B cell (primary cell): ENCODE data around the gene TBCB. TPM values are rescaled to one million over a fixed set of nuclear protein-coding genes. Genes with fewer than 3 reads are reported as not detected.

Experiments used
- ATAC-seq: fragments of 200-7000 bp; cut with Tn5 transposase; one replicate; pipeline ENCODE4 v1.10.0; 2021; ENCODE audit warnings: low read depth, mild to moderate bottlenecking, moderate number of reproducible peaks, moderate library complexity
- CTCF ChIA-PET: fragments of 350-600 bp; sonication (Branson Sonifier 250); formaldehyde crosslinking; loops from one replicate; lab custom pipeline; 2021; ENCODE audit warnings: antibody characterized with exemption, inconsistent platforms; lab: Charles Lee
- POLR2A ChIA-PET: fragments of 350-600 bp; sonication (Branson Sonifier 250); formaldehyde crosslinking; loops from one replicate; lab custom pipeline; 2021; ENCODE audit warnings: antibody characterized with exemption; lab: Charles Lee
- DNase-seq: peaks from one replicate; pipeline ENCODE4 v3.0.0; 2013
- H2AFZ ChIP-seq: 2 replicates; pipeline ENCODE4 v1.6.1; 2012; ENCODE audit warnings: mild to moderate bottlenecking, low read depth, low read length; ENCODE audit not compliant: insufficient read depth, poor library complexity, severe bottlenecking
- H3K27ac ChIP-seq, 2 donors: 1 replicate in 1 of 2; 2 replicates in 1 of 2; pipeline ENCODE4 v1.5.1; 2012 to 2013; ENCODE audit warnings: low read length in 2 of 2, mild to moderate bottlenecking in 2 of 2, moderate library complexity in 1 of 2
- H3K27me3 ChIP-seq, 4 experiments: fragments of 200-600 bp in 1 of 4; sonication (generic) in 1 of 4; replicated peaks in 1 of 4; 1 replicate in 2 of 4; 2 replicates in 2 of 4; pipeline versions ENCODE4 v1.6.1 to v1.7.0; 2013 to 2016; ENCODE audit warnings: low read length in 3 of 4, mild to moderate bottlenecking in 2 of 4, mixed read lengths in 1 of 4, moderate library complexity in 1 of 4; ENCODE audit not compliant: insufficient read depth in 4 of 4, control insufficient read depth in 3 of 4; ENCODE audit errors: control extremely low read depth in 1 of 4
- H3K36me3 ChIP-seq, 2 experiments: replicated peaks in 1 of 2; 1 replicate in 1 of 2; 2 replicates in 1 of 2; pipeline versions ENCODE4 v1.6.1 to v1.7.1; 2013; ENCODE audit warnings: low read length in 1 of 2; ENCODE audit not compliant: insufficient read depth in 2 of 2, control insufficient read depth in 1 of 2; ENCODE audit errors: control extremely low read depth in 1 of 2, extremely low read depth in 1 of 2
- H3K4me1 ChIP-seq, 2 donors: fragments of 200-600 bp in 1 of 2; sonication (generic) in 1 of 2; 1 replicate in 1 of 2; 2 replicates in 1 of 2; pipeline versions ENCODE4 v1.5.1 to v1.6.1; 2013 to 2017; ENCODE audit warnings: low read length in 2 of 2; ENCODE audit not compliant: control insufficient read depth in 2 of 2, insufficient read depth in 2 of 2
- H3K4me2 ChIP-seq: replicated peaks from 2 replicates; pipeline ENCODE3; 2012; ENCODE audit warnings: mild to moderate bottlenecking, low read depth, low read length; ENCODE audit not compliant: poor library complexity, severe bottlenecking
- H3K4me3 ChIP-seq, 5 experiments: fragments of 200-600 bp in 1 of 5; sonication (generic) in 1 of 5; 1 replicate in 3 of 5; 2 replicates in 2 of 5; pipeline versions ENCODE4 v1.5.1 to v1.7.0; 2011 to 2016; ENCODE audit warnings: low read length in 4 of 5, mild to moderate bottlenecking in 4 of 5, low read depth in 2 of 5, control low read depth in 1 of 5, moderate library complexity in 1 of 5; ENCODE audit not compliant: insufficient read depth in 1 of 5; ENCODE audit errors: control extremely low read depth in 1 of 5, extremely low read depth in 1 of 5
- H3K79me2 ChIP-seq: fragments of 200-600 bp; sonication (generic); one replicate; pipeline ENCODE4 v1.6.0; 2016; ENCODE audit warnings: low read length; ENCODE audit not compliant: control insufficient read depth, insufficient read depth
- H3K9ac ChIP-seq: fragments of 200-600 bp; sonication (generic); 2 replicates; pipeline ENCODE4 v1.6.1; 2017; ENCODE audit warnings: mild to moderate bottlenecking, low read length, moderate library complexity
- H3K9me3 ChIP-seq, 3 donors: one replicate each; pipeline versions ENCODE4 v1.6.1 to v1.7.1; 2013; ENCODE audit warnings: low read length in 2 of 3; ENCODE audit not compliant: control insufficient read depth in 2 of 3, insufficient read depth in 1 of 3; ENCODE audit errors: control extremely low read depth in 1 of 3
- H4K20me1 ChIP-seq: 2 replicates; pipeline ENCODE4 v1.6.0; 2012; ENCODE audit warnings: mild to moderate bottlenecking, low read length; ENCODE audit not compliant: insufficient read depth, control insufficient read depth, poor library complexity, severe bottlenecking
- H3K27ac Mint-ChIP-seq: one replicate; pipeline ENCODE4 v1.8.0; 2021; ENCODE audit warnings: mixed read lengths
- H3K27me3 Mint-ChIP-seq: one replicate; pipeline ENCODE4 v1.8.0; 2021; ENCODE audit warnings: mixed read lengths
- H3K4me1 Mint-ChIP-seq: one replicate; pipeline ENCODE4 v1.8.0; 2021; ENCODE audit warnings: mixed read lengths
- H3K4me3 Mint-ChIP-seq: one replicate; pipeline ENCODE4 v1.8.0; 2021; ENCODE audit warnings: mixed read lengths
- H3K9me3 Mint-ChIP-seq: one replicate; pipeline ENCODE4 v1.8.0; 2022; ENCODE audit warnings: mixed read lengths; ENCODE audit not compliant: insufficient read depth
- EZH2 ChIP-seq: IDR thresholded peaks from 2 replicates; pipeline ENCODE4 v1.6.1; 2012; ENCODE audit warnings: borderline replicate concordance, low read depth, mild to moderate bottlenecking, moderate library complexity, low read length; ENCODE audit not compliant: insufficient read depth, poor library complexity, severe bottlenecking
- WGBS: methylation state at CpG from one replicate; pipeline ENCODE4 v1.1.5; 2013; ENCODE audit warnings: missing lambda C conversion rate; ENCODE audit not compliant: insufficient coverage; 5-methylcytosine and 5-hydroxymethylcytosine counted together
- intact Hi-C: fragments of 100-400 bp; cut with micrococcal nuclease; formaldehyde crosslinking; loops from one replicate; pipeline ENCODE4 v1.10.0; 2022
- polyA plus RNA-seq: library from polyadenylated mRNA; depleted of rRNA; stranded (reverse); fragments of >200 nt; gene quantifications from 2 replicates; pipeline ENCODE4 v1.2.3, GENCODE V29; 2012
- total RNA-seq, 2 donors: library from RNA; stranded (reverse); fragments of 120-200 nt in 1 of 2; gene quantifications; 1 replicate in 1 of 2; 2 replicates in 1 of 2; pipeline versions ENCODE4 v1.2.3 to v1.2.4, GENCODE V29; 2013 to 2022
- TF ChIP-seq, protein P1 (sequence below): fragments of 200-600 bp; IDR thresholded peaks from one replicate; pipeline ENCODE4 v1.8.0; 2022; ENCODE audit warnings: antibody characterized with exemption, mild to moderate bottlenecking

The TBCB gene
- total and polyA plus RNA-seq, 2 donors (not counting 1 experiment from before 2014, with no cell fraction given) = 148 to 187 TPM

DNA sequence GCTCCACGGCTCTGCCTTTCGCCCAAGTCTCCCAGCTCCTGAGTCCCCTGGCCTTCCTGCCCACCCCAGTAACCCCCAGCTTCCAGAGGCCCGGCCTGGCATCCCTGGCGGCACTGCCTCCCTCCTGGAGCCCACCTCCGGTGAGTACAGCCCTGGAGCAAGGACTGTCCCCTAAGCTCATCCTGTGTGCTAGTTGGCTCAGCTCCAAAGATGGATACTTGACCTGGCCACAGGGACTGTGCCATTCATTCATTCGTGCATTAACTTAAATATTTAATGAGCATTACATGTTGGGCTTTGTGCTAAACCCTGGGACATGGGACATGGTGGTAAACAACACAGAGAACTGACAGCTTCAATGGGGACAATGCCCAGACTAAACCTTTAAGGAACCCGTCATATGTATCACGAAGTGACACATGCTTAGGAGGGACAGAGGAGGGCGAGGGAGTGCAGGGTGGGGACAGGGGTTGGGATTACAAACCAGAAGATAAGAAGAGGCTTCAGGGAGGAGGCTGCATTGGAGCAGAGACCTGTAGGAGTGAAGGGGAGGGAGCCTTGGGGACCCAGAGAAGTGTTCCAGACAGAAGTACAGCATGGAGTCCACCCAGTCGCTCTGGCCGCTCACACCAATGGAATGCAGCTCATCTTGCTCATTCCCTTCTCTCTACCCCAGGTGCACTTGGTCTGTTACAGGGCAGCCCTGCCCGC, 11.3 kb upstream of the TBCB start:
- Histone ChIP-seq H3K9ac (no peak overlapping the region), H3K36me3 (no peaks in the 10 kb centered on the region), H3K27ac (no peak overlapping the region), H3K4me2 (no peak overlapping the region), H3K27me3 (no peaks in the 10 kb centered on the region), H2AFZ (no peak overlapping the region), H3K79me2 (no peaks in the 10 kb centered on the region), H3K4me1 (no peaks in the 10 kb centered on the region), H3K9me3 (peaks cover 0 to 6% (median 0%) of the 10 kb centered on the region in 3 donors), H3K4me3 (no peak overlapping the region), H4K20me1 (no peaks in the 10 kb centered on the region)
- Mint-ChIP-seq H3K27ac (no peak overlapping the region), H3K4me1 (no peaks in the 10 kb centered on the region), H3K9me3 (no peaks in the 10 kb centered on the region), H3K4me3 (no peak overlapping the region), H3K27me3 (no peaks in the 10 kb centered on the region)
- ChIA-PET POLR2A (no interaction called here), CTCF (interaction anchor here (1.4 to 1.6 kb wide), 2 partner anchors 14 to 50 kb away, joined by 4 to 7 read pairs; partner anchors contain the start of gene THAP8)
- DNase-seq (no peak), ATAC-seq (no peak)
- 98% methylated on average over 11 of the region's 12 CpGs for WGBS
- intact Hi-C loops = no loop called here
- TF ChIP-seq, protein P1, sequence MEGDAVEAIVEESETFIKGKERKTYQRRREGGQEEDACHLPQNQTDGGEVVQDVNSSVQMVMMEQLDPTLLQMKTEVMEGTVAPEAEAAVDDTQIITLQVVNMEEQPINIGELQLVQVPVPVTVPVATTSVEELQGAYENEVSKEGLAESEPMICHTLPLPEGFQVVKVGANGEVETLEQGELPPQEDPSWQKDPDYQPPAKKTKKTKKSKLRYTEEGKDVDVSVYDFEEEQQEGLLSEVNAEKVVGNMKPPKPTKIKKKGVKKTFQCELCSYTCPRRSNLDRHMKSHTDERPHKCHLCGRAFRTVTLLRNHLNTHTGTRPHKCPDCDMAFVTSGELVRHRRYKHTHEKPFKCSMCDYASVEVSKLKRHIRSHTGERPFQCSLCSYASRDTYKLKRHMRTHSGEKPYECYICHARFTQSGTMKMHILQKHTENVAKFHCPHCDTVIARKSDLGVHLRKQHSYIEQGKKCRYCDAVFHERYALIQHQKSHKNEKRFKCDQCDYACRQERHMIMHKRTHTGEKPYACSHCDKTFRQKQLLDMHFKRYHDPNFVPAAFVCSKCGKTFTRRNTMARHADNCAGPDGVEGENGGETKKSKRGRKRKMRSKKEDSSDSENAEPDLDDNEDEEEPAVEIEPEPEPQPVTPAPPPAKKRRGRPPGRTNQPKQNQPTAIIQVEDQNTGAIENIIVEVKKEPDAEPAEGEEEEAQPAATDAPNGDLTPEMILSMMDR = no peak
- TF ChIP-seq EZH2 = no peak

DNA sequence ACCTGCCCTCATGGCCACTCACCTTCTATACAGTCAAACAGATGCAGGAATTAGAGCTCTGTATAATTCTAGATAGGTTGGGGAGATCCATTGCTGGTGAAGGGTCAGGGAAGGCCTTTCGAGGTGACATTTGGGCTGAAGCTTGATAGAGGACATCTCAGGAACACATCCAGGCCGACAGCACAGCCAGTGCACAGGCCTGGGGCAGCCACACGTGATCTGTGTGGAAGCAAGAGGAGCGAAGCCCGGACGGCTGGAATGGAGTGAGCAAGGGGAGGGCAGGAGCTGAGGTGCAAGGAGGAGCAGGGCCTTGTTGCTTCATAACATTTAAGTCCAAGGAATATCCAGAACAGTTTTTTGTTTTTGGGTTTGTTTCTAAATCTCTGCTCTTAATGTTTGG, 8.8 kb upstream of the TBCB start:
- Mint-ChIP-seq H3K4me3 (no peak overlapping the region), H3K9me3 (no peaks in the 10 kb centered on the region), H3K4me1 (no peaks in the 10 kb centered on the region), H3K27me3 (no peaks in the 10 kb centered on the region), H3K27ac (no peak overlapping the region)
- Histone ChIP-seq H4K20me1 (no peaks in the 10 kb centered on the region), H3K79me2 (no peaks in the 10 kb centered on the region), H3K27me3 (no peaks in the 10 kb centered on the region), H3K4me1 (no peaks in the 10 kb centered on the region), H3K9me3 (peaks cover 0 to 6% (median 0%) of the 10 kb centered on the region in 3 donors), H3K4me2 (no peak overlapping the region), H2AFZ (no peak overlapping the region), H3K9ac (no peak overlapping the region), H3K27ac (no peak overlapping the region), H3K4me3 (no peak overlapping the region), H3K36me3 (peaks cover 0 to 2% of the 10 kb centered on the region in 2 experiments)
- WGBS = over 99% methylated on average over 6 of the region's 6 CpGs
- DNase-seq (no peak), ATAC-seq (no peak)
- intact Hi-C loops = no loop called here
- CTCF ChIA-PET = no interaction called here
- no peak for TF ChIP-seq EZH2
- TF ChIP-seq, protein P1 = no peak
- POLR2A ChIA-PET = no interaction called here
